ENCODE measurements around the gene TXNDC17.
A peak's percentile ranks its signal among the peaks of the same experiment; 100 is the strongest.
"Not testable (repeated sequence)": the region's sequence is repeated elsewhere in the genome, so short reads cannot be mapped to it uniquely, and the experiment has no call there.

The TXNDC17 gene

DNA sequence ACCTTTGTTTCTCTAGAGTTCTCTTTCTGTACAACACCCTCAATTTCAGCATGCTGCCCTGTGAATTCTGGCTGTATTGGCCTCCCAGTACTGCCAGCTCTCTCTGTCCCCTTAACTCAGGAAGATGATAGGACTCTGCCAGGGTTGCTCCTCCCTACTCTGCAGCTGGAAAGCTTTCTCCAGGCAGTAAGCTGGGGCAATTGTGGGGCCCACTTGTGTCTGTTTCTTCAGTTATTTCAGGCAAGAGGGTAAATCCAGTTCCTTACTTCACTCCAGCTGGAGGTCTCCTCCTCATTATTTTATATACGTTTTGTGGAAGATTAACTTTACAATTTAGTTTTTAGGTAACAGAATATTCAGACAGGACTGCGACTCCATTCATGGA is 20.6 kb downstream of the TXNDC17 start:
- H2AFZ ChIP-seq (ENCODE audit: low read depth) = no peak overlapping the region
- TF ChIP-seq, protein P1, sequence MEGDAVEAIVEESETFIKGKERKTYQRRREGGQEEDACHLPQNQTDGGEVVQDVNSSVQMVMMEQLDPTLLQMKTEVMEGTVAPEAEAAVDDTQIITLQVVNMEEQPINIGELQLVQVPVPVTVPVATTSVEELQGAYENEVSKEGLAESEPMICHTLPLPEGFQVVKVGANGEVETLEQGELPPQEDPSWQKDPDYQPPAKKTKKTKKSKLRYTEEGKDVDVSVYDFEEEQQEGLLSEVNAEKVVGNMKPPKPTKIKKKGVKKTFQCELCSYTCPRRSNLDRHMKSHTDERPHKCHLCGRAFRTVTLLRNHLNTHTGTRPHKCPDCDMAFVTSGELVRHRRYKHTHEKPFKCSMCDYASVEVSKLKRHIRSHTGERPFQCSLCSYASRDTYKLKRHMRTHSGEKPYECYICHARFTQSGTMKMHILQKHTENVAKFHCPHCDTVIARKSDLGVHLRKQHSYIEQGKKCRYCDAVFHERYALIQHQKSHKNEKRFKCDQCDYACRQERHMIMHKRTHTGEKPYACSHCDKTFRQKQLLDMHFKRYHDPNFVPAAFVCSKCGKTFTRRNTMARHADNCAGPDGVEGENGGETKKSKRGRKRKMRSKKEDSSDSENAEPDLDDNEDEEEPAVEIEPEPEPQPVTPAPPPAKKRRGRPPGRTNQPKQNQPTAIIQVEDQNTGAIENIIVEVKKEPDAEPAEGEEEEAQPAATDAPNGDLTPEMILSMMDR (conservative IDR thresholded peaks at IDR 0.05; ENCODE audit: low read depth, low read length) = no peak
- no peak overlapping the region for H3K9ac ChIP-seq
- no peak overlapping the region for H3K4me2 ChIP-seq
- no peaks in the 10 kb centered on the region for H3K36me3 ChIP-seq (ENCODE audit: insufficient read depth)
- H3K79me2 ChIP-seq (ENCODE audit: insufficient read depth, low read depth) = no peaks in the 10 kb centered on the region
- H3K4me1 ChIP-seq (ENCODE audit: low read depth, poor library complexity, severe bottlenecking) = no peaks in the 10 kb centered on the region
- H3K27me3 ChIP-seq (ENCODE audit: insufficient read depth, low read depth) = no peaks in the 10 kb centered on the region
- H4K20me1 ChIP-seq (ENCODE audit: insufficient read depth) = no peaks in the 10 kb centered on the region
- no peak overlapping the region for H3K27ac ChIP-seq
- H3K4me3 ChIP-seq (IDR thresholded peaks at IDR 0.05; ENCODE audit: insufficient read depth, low read depth, low read length) = no peak overlapping the region

DNA sequence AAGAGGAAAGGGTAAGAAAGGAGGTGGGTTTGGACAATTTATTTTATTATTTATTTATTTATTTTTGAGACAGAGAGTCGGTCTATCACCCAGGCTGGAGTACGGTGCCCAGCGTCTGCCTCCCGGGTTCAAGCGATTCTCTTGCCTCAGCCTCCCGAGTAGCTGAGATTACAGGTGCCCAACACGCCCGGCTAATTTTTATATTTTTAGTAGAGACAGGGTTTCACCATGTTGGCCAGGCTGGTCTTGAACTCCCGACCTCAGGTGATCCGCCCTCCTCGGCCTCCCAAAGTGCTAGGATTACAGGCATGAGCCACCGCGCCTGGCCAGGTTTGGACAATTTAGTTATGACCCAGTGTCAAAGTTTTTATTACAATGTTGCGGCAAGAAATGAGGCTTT is 22.3 kb downstream of the TXNDC17 start:
- H2AFZ ChIP-seq (ENCODE audit: low read depth); H3K36me3 ChIP-seq (ENCODE audit: insufficient read depth); H3K4me2 ChIP-seq; H3K4me3 ChIP-seq (IDR thresholded peaks at IDR 0.05; ENCODE audit: insufficient read depth, low read depth, low read length); H3K4me1 ChIP-seq (ENCODE audit: low read depth, poor library complexity, severe bottlenecking); H3K27ac ChIP-seq; H3K27me3 ChIP-seq (ENCODE audit: insufficient read depth, low read depth); H3K79me2 ChIP-seq (ENCODE audit: insufficient read depth, low read depth); H4K20me1 ChIP-seq (ENCODE audit: insufficient read depth); H3K9ac ChIP-seq: not testable (repeated sequence)

DNA sequence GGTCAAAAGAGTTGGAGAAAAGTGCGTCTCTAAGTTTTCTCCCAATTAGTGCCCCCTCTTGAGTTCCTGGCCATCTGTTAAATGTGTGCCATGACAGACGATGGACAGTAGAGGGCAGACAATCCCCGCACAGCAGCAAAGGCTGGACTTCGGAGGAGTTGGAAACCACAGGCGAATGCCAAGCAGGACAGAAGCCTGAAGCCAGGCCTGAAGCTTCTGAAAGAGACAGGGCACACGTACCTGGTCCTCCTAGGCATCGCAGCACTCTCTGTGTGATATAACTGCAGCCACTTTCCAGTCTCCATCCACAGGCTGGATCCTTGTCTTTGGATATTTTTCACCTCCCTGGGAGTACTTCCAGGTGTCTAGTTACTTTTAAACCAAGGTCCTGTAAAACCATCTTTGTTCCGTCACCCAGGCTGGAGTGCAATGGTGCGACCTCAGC is 25.2 kb downstream of the TXNDC17 start:
- Histone ChIP-seq H3K27ac (no peak overlapping the region), H4K20me1 (ENCODE audit: insufficient read depth) (no peaks in the 10 kb centered on the region), H3K79me2 (ENCODE audit: insufficient read depth, low read depth) (no peaks in the 10 kb centered on the region), H2AFZ (ENCODE audit: low read depth) (no peak overlapping the region), H3K9ac (no peak overlapping the region), H3K27me3 (ENCODE audit: insufficient read depth, low read depth) (no peaks in the 10 kb centered on the region), H3K4me3 (IDR thresholded peaks at IDR 0.05; ENCODE audit: insufficient read depth, low read depth, low read length) (no peak overlapping the region), H3K4me1 (ENCODE audit: low read depth, poor library complexity, severe bottlenecking) (no peaks in the 10 kb centered on the region), H3K36me3 (ENCODE audit: insufficient read depth) (no peaks in the 10 kb centered on the region), H3K4me2 (no peak overlapping the region)
- TF ChIP-seq, protein P1 (conservative IDR thresholded peaks at IDR 0.05; ENCODE audit: low read depth, low read length) = peak; percentile 46; the same call in 1 of the 2 replicates

DNA sequence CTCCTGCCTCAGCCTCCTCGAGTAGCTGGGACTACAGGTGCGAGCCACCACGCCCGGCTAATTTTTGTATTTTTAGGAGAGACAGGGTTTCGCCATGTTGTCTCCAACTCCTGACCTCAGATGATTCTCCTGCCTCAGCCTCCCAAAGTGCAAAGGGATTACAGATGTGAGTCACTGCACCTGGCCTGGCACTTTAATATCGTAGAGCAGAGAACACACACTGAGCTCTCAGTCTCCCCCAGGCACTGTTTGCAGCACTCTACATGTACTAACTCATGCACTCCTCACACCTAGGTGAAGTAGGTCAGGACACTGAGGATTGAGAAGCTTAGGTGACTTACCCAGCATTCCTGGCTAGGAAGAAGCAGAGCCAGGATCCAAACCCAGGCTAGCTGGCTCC is 25.7 kb downstream of the TXNDC17 start:
- Histone ChIP-seq H3K27me3 (ENCODE audit: insufficient read depth, low read depth) (no peaks in the 10 kb centered on the region), H3K79me2 (ENCODE audit: insufficient read depth, low read depth) (no peaks in the 10 kb centered on the region), H2AFZ (ENCODE audit: low read depth) (no peak overlapping the region), H3K9ac (no peak overlapping the region), H3K27ac (no peak overlapping the region), H3K4me3 (IDR thresholded peaks at IDR 0.05; ENCODE audit: insufficient read depth, low read depth, low read length) (no peak overlapping the region), H4K20me1 (ENCODE audit: insufficient read depth) (no peaks in the 10 kb centered on the region), H3K4me2 (no peak overlapping the region), H3K36me3 (ENCODE audit: insufficient read depth) (no peaks in the 10 kb centered on the region), H3K4me1 (ENCODE audit: low read depth, poor library complexity, severe bottlenecking) (no peaks in the 10 kb centered on the region)
- TF ChIP-seq, protein P1 (conservative IDR thresholded peaks at IDR 0.05; ENCODE audit: low read depth, low read length) = no peak

DNA sequence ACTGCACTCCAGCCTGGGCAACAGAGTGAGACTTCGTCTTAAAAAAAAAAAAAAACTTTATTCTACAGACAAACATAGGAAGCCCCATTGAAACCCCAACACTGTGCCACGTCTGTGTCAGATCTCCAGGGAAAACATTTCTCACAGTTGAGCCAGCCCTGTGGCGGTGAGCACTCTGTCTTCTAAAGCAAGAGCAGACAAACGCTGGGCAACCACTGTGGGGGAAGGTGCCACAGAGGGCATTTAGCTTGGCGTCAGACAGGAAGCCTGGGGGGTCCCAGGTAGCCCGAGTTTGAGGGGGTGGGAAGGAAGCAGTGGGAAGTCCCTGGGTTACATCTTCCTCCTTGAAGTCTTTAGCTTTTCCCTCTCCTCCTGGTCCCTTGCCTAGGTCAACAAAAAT is 26.7 kb downstream of the TXNDC17 start:
- Histone ChIP-seq H2AFZ (ENCODE audit: low read depth) (no peak overlapping the region), H3K4me1 (ENCODE audit: low read depth, poor library complexity, severe bottlenecking) (no peaks in the 10 kb centered on the region), H3K4me2 (no peak overlapping the region), H4K20me1 (ENCODE audit: insufficient read depth) (no peaks in the 10 kb centered on the region), H3K27me3 (ENCODE audit: insufficient read depth, low read depth) (no peaks in the 10 kb centered on the region), H3K4me3 (IDR thresholded peaks at IDR 0.05; ENCODE audit: insufficient read depth, low read depth, low read length) (no peak overlapping the region), H3K9ac (no peak overlapping the region), H3K27ac (no peak overlapping the region), H3K79me2 (ENCODE audit: insufficient read depth, low read depth) (no peaks in the 10 kb centered on the region), H3K36me3 (ENCODE audit: insufficient read depth) (no peaks in the 10 kb centered on the region)
- TF ChIP-seq, protein P1 (conservative IDR thresholded peaks at IDR 0.05; ENCODE audit: low read depth, low read length) = no peak

Measured in KMS-11 (cell line).